Inflammatory macrophage treated with lipopolysaccharide for 4 hours (primary cell): ENCODE measurements around the gene NAA80.

ENCODE experiments used
- DNase-seq: peaks from one replicate; pipeline ENCODE4 v3.0.0-alpha.2; 2020

The NAA80 gene

DNA sequence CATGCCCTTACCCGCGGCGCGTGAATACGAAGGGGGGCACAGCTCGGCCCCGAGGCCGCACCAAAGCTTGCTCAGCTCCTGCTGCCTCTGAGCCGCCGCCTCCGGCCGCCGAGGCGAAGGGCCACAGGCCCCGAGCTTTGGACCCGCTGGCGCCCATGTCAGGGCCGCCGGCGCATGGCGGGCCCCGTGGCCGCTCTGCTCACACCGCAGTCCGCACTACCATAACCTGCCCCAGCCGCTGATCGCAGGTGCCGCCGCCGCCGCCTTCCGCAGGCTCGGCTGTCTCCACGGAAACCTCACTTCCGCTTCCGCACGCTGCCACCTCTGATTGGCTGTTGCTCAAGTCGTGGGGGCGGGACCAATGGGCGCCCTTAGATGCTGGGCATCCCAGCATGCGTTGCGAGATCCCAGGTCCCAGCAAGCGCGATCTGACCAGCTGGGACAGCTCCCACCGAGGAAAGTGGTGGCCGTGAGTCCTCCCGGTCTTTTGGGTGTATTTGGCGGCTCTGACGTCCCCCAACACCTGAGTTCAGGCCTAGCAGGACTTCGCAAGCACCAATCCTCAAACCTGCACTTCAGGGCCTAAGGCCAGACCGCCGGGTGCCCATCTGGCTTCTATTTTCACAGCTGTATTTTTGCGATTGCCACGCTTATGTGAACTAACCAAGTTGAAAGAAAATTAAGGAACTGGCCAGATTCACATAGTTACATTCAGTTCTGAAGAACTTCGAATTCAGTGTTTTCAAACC, 28.9 kb upstream of the NAA80 start, which contains the start of gene TUSC2:
Gene TUSC2 (minus strand): TSS at position 281 of the 749 bp plus-strand sequence. CDS start 124 bp downstream, at position 157.
- DNase-seq, result peak; percentile 98

- no peak for DNase-seq
Measured at GRCh38 chr3:50327129-50327528, 27.9 kb upstream of the NAA80 start.

DNA sequence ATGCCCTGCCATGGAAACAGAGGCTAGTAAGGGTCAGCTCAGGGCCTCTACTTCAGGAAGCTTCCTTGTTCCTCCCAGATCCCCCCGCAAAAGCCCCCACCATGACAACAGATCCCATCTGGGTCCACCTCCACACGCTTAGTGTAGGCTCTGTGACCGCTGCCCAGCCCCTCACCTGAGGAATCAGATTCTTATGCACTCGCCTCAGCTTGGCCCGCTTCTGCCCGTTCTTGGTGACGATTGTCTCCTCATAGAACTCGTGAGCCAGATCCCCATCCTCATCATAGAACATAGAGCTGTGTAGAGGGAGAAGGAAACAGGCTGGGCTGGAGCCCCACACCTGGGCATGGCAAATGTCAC, 27.0 kb upstream of the NAA80 start:
- no peak for DNase-seq

DNA sequence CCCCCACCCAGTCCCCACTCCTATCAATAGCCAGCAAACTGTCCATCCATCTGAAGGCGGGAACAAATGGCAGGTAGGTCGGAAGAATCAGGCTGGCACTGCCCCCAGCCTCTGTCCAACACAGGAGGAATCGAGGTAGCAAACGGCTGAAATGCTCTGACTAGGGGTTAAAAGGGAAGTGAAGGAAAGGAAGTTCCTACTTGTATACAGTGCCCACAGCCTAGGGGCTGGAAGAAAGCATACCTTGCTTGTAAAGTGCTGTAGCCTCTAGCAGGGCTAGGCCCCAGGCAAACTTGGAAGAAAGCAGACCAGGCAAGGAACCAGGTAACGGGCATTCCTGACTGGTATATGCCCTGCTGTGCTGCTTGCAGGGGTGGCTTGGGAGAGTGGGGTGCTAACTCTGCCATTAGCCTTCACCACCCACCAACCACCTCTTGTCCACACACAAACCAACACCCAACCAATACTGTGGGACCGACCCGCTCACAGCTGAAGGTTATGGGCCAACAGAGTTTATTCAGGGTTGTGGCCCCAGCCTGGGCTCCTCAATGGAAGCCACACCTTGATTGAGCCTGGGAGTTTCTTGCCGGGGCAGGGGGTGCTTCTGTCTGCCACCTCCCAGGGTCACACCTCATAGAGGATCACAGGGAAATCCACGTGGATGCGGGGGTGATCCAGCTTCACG, 26.4 kb upstream of the NAA80 start:
- no peak for DNase-seq

GRCh38 chr3:50325113-50325480, 25.9 kb upstream of the NAA80 start:
- DNase-seq, result no peak

DNA sequence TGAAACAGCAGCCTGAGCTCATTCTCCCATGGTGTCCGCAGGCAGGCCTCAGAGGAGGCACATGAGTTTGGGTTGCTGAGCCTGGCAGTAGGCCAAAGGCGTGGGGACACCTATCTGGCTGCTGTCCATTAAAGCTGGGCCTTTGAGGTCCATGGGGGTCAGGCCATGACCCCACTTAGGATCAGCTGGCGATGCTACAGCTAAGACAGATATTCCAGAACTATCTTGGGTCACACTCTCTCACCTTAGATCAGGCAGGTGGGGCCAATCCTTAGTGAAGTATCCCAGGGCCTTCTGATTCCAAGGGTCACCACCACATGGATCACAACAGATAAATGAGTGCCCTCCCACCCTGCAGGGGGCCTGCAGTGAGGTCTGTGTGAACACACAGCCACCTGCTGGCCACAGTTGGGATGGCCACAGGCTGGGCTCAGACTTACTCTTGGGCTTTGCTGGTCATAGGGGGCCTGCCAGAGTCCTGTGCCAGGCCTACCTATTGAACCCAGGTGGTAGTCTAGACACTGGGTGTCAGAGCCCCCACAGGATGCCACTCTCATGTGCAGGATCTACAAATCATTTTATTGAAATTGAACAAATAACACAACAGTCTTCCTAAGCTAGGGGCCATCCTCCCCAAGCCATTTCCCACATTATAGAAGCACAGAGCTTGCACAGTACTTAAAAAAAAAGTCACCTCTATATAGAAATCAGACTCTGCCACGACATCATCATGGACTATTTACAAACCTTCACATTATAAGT, 25.3 kb upstream of the NAA80 start:
- DNase-seq, result peak; percentile 63

GRCh38 chr3:50323614-50324199, 24.5 kb upstream of the NAA80 start:
- peak; percentile 34 for DNase-seq

DNA sequence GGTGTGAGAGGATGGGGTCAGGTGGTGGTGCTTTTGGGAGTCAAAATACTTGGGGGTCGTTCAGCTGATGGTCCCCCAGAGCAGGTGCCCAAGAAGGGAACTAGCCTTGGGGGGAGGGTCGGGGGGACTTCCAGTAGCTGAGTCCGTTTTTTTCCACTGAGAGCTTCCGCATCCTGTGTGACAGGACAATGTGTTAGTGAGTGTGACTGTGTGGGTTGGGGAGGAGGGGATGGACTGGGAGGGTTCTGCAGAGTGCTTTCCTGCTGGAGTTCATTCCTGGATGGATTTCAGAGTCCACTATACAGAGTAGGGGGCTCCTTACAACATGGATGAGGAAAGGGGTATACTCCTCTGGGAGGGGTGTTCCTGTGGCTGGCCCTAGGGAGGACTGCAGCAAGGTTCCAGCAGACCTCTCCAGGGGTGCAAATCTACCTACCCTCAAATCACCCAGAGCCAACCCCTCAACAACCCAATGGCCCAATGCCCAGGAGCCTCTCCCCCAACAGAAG, 23.9 kb upstream of the NAA80 start:
- DNase-seq, result peak; percentile 57

- no peak for DNase-seq
Measured at GRCh38 chr3:50322386-50323091, 23.3 kb upstream of the NAA80 start, which contains the start of gene HYAL2. HYAL2 (minus strand) TSS chr3:50322745; CDS start chr3:50320489, 2,256 bp downstream.

GRCh38 chr3:50322115-50322385, 22.8 kb upstream of the NAA80 start:
- DNase-seq, result no peak

- peak; percentile 88 for DNase-seq
Measured at GRCh38 chr3:50321336-50322114, 22.3 kb upstream of the NAA80 start.

DNA sequence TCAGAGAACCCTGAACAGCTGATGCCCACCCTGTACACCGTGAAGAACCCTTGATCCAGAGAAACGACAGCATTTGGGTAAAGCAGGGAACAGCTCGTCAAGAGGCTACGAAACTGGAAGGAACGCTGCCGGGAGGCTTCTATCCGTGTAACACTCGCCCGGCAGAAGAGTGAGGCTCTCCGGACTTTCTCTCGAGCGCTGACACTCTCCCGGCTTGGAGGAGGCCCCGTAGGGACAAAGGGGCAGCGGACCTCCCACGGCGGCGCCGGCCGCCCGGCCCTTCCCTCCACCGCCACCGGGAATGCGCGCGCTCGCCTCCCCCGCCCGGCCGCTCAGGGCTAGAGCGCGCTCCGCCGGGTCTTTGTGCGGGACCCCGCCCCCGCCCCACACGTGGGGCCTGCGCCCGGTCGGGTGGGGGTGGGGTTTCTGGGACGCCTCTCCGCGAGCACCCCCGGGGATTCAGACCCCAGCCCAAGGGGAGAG, 21.7 kb upstream of the NAA80 start:
- peak; percentile 44 for DNase-seq

DNA sequence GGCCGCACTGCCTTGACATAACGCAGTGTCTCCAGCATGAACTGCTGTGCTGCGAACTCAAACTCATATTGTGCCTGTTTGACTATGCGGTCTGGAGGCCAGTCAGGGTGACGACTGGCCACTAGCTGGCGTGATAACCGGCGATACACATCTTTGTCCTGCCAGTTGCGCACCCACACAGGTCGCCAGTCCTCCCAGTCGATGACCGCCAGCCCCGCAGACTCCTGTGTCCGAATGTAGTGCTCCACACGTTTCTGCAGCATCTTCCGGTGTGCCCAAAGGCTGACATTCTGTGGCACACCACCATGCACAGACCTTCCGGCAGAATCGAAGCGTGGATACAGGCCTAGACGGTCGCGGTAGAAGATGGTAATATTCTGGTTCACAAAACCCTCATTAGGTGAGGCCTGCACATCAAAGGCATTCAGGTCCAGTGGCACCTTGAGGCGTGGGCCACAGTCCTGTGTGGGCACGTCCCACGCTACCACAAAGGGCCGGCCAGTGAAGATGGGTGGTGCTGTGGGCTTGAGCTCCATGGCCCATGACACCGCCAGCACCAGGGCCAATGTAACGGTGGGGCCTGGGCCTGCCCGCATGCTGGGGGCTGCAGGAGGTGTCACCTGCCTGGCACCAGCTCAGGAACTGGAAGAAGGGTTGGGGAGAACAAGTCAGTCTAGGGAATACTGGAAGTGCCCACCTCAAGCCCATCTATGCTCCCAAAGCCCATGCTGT, 20.9 kb upstream of the NAA80 start:
- no peak for DNase-seq

GRCh38 chr3:50319181-50319893, 20.1 kb upstream of the NAA80 start:
- DNase-seq, result no peak

DNA sequence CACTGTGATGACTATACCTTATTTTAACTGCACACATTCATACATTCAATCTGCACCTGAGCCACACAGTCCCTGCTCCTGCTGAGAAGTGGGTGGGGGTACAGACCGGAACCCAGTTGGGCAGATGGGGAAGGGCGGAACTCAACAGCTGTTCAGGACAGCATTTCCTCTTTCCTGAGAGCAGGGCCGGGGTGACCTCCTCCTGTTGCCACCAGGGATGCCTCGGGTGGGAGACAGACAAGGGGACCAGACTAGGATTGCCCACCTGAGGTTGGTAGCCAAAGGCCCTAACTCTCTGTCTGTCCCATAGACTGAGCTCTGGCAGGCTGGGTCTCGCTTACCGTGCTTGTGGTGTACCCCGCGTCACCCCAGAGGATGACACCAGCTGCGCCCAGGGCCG, 19.4 kb upstream of the NAA80 start:
- DNase-seq, result peak; percentile 22

GRCh38 chr3:50318163-50318562, 19.0 kb upstream of the NAA80 start:
- no peak for DNase-seq

GRCh38 chr3:50317300-50317699, 18.1 kb upstream of the NAA80 start:
- no peak for DNase-seq

DNA sequence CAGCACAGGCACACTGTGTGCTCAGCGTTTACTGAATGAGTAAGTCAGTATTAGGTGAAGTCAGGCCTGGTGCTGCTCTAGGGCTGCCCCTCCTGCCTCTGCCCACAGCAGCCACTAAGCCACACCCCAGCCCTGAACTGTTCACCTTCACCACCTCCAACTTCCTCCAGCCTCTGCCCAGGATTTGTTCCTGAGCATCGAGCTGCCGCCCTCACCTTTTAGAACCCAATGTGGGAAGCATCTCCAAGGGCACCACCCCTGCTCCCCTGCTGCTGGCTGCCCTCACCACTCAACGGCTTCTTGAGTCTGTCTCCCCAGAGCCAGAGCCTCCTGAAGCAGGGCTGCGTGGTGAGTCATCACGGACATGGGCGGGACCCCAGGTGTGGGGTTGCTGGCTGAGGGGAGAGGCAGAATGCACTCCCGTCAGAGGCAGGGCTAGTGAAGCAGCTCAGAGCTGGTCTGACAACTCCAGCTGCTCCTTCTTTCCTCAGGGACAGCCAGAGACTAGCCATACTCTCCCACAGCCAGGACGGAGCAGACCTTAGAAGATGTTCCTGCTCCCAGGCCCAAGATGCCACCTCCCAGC, 17.5 kb upstream of the NAA80 start:
- DNase-seq, result no peak

GRCh38 chr3:50314816-50315215, 15.6 kb upstream of the NAA80 start:
- DNase-seq, result no peak

DNA sequence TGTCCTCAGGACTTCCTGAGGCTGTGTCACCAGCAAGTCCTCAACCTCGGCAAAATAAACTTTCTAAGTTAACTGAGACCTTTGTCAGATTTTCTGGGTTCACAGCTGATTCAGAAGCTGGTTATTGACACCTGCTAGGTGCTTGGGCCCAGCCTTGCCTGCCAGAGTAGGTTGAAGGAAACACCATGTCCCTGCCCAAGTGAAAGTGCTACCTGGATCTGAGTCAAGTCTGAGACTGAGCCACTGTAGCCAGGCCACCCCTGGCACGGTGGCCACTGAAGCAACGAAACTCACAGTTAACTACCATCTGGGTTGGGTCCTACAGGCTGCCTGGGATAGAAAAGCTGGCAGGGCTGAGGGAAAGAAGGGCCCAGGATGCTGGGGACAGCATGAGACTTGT, 15.1 kb upstream of the NAA80 start:
- no peak for DNase-seq
